Measurements from ENCODE around the gene TMEM272. TPM values are rescaled to one million over a fixed set of nuclear protein-coding genes. Genes with fewer than 3 reads are reported as not detected.

Gene TMEM272
- total and polyA plus RNA-seq, 2 of the 13 experiments (the other 11 are each of a cell fraction or from before 2014, with no cell fraction given), result 0.37 to 0.62 TPM

DNA sequence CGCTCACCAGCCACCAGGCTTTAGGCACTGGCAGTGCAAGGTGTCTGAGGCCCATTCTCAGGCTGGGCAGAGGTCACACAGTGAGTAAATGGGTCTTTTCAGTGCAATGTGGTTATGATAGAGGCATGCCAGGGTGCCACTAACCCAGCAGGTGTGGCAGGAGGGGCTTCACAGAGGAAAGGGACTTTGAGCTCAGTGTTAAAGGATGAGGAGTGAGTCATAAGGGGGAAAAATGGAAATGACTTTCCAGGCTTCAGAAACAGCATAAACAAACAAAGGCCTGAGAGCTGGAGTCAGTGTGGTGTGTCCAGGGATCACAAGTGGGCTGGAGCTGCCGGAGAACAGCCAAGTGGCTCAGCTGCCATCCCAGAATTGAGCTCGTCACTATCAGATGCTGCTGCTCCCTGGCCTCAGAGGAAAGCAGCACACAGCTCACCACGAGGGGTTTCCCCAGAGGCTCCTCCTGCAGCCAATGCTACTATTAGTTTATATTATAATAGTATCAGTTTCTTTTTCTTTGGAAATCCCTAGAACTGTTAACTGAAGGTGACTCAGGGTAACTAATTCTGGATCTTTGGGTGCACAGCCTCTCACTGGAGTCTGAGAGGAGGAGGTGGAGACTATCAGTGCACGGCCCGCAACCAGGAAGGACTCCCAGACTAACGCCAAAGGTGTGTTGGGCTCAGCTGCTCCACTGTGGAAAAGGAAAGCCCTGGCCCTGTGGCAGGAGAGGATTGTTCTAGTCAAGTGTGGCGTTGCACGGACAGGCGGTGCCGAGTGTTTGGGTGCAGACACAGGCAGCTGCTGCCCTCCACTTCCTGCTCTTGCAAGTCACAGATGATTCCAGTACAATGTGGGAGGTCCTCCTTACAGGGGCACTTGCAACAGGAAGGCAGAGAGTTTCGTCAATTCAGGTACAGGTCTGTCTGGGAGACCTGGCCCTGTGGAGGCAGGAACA, 80.5 kb downstream of the TMEM272 start (continued):
- TF ChIP-seq, protein P1, sequence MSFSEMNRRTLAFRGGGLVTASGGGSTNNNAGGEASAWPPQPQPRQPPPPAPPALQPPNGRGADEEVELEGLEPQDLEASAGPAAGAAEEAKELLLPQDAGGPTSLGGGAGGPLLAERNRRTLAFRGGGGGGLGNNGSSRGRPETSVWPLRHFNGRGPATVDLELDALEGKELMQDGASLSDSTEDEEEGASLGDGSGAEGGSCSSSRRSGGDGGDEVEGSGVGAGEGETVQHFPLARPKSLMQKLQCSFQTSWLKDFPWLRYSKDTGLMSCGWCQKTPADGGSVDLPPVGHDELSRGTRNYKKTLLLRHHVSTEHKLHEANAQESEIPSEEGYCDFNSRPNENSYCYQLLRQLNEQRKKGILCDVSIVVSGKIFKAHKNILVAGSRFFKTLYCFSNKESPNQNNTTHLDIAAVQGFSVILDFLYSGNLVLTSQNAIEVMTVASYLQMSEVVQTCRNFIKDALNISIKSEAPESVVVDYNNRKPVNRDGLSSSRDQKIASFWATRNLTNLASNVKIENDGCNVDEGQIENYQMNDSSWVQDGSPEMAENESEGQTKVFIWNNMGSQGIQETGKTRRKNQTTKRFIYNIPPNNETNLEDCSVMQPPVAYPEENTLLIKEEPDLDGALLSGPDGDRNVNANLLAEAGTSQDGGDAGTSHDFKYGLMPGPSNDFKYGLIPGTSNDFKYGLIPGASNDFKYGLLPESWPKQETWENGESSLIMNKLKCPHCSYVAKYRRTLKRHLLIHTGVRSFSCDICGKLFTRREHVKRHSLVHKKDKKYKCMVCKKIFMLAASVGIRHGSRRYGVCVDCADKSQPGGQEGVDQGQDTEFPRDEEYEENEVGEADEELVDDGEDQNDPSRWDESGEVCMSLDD (CRISPR knock-in tag; IDR thresholded peaks at IDR 0.05; ENCODE audit: borderline replicate concordance), result no peak
- TF ChIP-seq ZEB1 (IDR thresholded peaks at IDR 0.05; ENCODE audit: insufficient replicate concordance, low read depth) (no peak), FOXJ3 (CRISPR knock-in tag; IDR thresholded peaks at IDR 0.05; ENCODE audit: borderline replicate concordance) (peak; percentile 68; the same call in 1 of the 2 replicates), ZNF83 (CRISPR knock-in tag; IDR thresholded peaks at IDR 0.05; ENCODE audit: borderline replicate concordance) (no peak), KLF13 (CRISPR knock-in tag; IDR thresholded peaks at IDR 0.05) (no peak), MIER3 (CRISPR knock-in tag; IDR thresholded peaks at IDR 0.05; ENCODE audit: borderline replicate concordance) (peak; percentile 19; the same call in 1 of the 2 replicates), PPARG (CRISPR knock-in tag; conservative IDR thresholded peaks at IDR 0.05) (peak; percentile 43; the same call in 1 of the 2 replicates), SYNCRIP (IDR thresholded peaks at IDR 0.05; ENCODE audit: insufficient read depth, low read depth, low read length) (no peak), HMGA1 (CRISPR knock-in tag; conservative IDR thresholded peaks at IDR 0.05) (no peak), KAT7 (CRISPR knock-in tag; IDR thresholded peaks at IDR 0.05; ENCODE audit: borderline replicate concordance) (no peak), ELF4 (CRISPR knock-in tag; IDR thresholded peaks at IDR 0.05; ENCODE audit: borderline replicate concordance) (no peak), ZNF446 (CRISPR knock-in tag; IDR thresholded peaks at IDR 0.05) (no peak), SP1 (IDR thresholded peaks at IDR 0.05) (no peak), SP1 (CRISPR knock-in tag; IDR thresholded peaks at IDR 0.05) (no peak), ZNF598 (CRISPR knock-in tag; IDR thresholded peaks at IDR 0.05; ENCODE audit: borderline replicate concordance) (0 out of 2 replicates have a peak, but pooled peaks have one; percentile 45), DBP (CRISPR knock-in tag; IDR thresholded peaks at IDR 0.05; ENCODE audit: not compliant biosample characterization) (no peak), AGO1 (IDR thresholded peaks at IDR 0.05; ENCODE audit: low read depth, low read length, poor library complexity, severe bottlenecking) (no peak), SAP130 (CRISPR knock-in tag; IDR thresholded peaks at IDR 0.05; ENCODE audit: low read depth) (peak; percentile 71)
- TF ChIP-seq, protein P2, sequence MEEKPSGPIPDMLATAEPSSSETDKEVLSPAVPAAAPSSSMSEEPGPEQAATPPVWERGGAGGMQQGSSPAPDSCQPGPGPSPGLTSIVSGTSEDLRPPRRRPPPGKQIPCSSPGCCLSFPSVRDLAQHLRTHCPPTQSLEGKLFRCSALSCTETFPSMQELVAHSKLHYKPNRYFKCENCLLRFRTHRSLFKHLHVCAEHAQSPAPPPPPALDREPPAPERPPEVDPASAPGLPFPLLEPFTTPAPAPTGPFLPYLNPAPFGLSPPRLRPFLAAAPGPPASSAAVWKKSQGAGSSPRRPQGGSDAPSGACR (CRISPR knock-in tag; IDR thresholded peaks at IDR 0.05), result no peak
- TF ChIP-seq, protein P3, sequence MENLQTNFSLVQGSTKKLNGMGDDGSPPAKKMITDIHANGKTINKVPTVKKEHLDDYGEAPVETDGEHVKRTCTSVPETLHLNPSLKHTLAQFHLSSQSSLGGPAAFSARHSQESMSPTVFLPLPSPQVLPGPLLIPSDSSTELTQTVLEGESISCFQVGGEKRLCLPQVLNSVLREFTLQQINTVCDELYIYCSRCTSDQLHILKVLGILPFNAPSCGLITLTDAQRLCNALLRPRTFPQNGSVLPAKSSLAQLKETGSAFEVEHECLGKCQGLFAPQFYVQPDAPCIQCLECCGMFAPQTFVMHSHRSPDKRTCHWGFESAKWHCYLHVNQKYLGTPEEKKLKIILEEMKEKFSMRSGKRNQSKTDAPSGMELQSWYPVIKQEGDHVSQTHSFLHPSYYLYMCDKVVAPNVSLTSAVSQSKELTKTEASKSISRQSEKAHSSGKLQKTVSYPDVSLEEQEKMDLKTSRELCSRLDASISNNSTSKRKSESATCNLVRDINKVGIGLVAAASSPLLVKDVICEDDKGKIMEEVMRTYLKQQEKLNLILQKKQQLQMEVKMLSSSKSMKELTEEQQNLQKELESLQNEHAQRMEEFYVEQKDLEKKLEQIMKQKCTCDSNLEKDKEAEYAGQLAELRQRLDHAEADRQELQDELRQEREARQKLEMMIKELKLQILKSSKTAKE (CRISPR knock-in tag; IDR thresholded peaks at IDR 0.05; ENCODE audit: borderline replicate concordance), result no peak
- TF ChIP-seq, protein P4, sequence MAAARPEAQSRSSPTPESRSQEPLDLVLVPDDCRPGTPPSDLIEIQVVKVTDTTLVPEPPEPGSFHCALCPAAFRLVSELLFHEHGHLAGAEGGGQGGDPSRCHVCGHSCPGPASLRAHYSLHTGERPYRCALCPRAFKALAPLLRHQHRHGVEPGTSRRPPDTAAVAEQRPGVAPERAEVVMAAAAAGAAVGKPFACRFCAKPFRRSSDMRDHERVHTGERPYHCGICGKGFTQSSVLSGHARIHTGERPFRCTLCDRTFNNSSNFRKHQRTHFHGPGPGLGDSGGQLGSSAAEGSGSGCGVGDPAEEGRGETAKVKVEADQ (CRISPR knock-in tag; IDR thresholded peaks at IDR 0.05; ENCODE audit: borderline replicate concordance), result no peak

Measured in HepG2 (cell line).